ENCODE measurements around the gene E2F1.

E2F1 gene

GRCh38 chr20:33686100-33686983 is at the start of gene E2F1:
E2F1 (minus strand) TSS chr20:33686385; CDS start chr20:33686264, 121 bp downstream.
- DNase-seq: peak; percentile 89

- no peak for DNase-seq
Measured at GRCh38 chr20:33733654-33734576, 47.7 kb upstream of the E2F1 start.

- peak; percentile 69 for DNase-seq
Measured at GRCh38 chr20:33732166-33732970, 46.2 kb upstream of the E2F1 start.

- DNase-seq: peak; percentile 69
Measured at GRCh38 chr20:33731693-33732165, 45.5 kb upstream of the E2F1 start, which contains the start of gene ZNF341. ZNF341 (plus strand) TSS chr20:33731996; CDS start chr20:33732022, 26 bp downstream.

- no peak for DNase-seq
Measured at GRCh38 chr20:33730946-33731692, 44.9 kb upstream of the E2F1 start.

GRCh38 chr20:33729101-33729500 is 42.9 kb upstream of the E2F1 start:
- DNase-seq: no peak

GRCh38 chr20:33728463-33728862 is 42.3 kb upstream of the E2F1 start:
- DNase-seq: no peak

- no peak for DNase-seq
Measured at GRCh38 chr20:33727806-33728205, 41.6 kb upstream of the E2F1 start.

GRCh38 chr20:33727115-33727479 is 40.9 kb upstream of the E2F1 start:
- no peak for DNase-seq

GRCh38 chr20:33725607-33726264 is 39.6 kb upstream of the E2F1 start:
- DNase-seq: no peak

- DNase-seq: no peak
Measured at GRCh38 chr20:33724439-33725094, 38.4 kb upstream of the E2F1 start.

GRCh38 chr20:33721391-33722140 is 35.4 kb upstream of the E2F1 start:
- no peak for DNase-seq

GRCh38 chr20:33719989-33720709 is 34.0 kb upstream of the E2F1 start, which contains the start of gene PXMP4:
PXMP4 (minus strand) TSS chr20:33720310; CDS start chr20:33720207, 103 bp downstream.
- DNase-seq: peak; percentile 94

GRCh38 chr20:33719277-33719988 is 33.2 kb upstream of the E2F1 start:
- no peak for DNase-seq

GRCh38 chr20:33716498-33716897 is 30.3 kb upstream of the E2F1 start:
- DNase-seq: no peak

GRCh38 chr20:33713865-33714367 is 27.7 kb upstream of the E2F1 start:
- no peak for DNase-seq

- no peak for DNase-seq
Measured at GRCh38 chr20:33711446-33711738, 25.2 kb upstream of the E2F1 start.

GRCh38 chr20:33710681-33711445 is 24.7 kb upstream of the E2F1 start:
- no peak for DNase-seq
